ENCODE data around the gene PLEKHG1. TPM values are rescaled to one million over a fixed set of nuclear protein-coding genes. Genes with fewer than 3 reads are reported as not detected.

PLEKHG1 gene
- total RNA-seq, 1 donor from 2014 or later = 13.5 TPM

- DNase-seq (ENCODE audit: low read depth in 2 of 2) = no peak
Observed at GRCh38 chr6:150639823-150640331, 40.2 kb downstream of the PLEKHG1 start.

DNA sequence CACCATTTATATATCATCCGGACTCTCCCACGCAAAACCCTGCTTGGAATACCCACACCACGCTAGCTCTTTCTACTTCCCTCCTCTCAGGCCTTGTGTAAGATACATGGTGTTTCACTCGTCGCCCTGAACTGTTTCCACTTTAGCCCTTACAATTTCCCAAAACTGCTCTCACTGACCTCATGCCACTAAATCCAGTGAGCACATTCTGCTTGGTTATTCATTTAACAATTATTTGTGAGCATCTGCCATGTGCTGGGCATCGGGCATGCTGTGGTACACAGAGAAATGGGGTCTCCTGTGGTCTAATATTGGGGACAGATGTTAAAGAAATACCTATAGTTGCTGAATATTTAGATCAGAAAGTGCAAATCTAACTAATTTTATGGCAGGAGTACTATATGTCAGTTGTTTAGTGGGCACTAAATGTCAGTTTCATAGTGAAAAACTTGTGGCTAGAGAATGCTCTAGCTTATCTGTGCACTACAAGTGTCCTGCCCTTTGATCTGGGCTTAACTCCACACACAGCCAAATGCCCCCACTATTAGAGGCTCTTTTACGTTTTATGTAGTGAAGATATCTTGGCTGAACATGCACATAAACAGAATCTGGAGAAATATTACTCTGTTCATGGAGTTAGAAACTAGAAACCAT lies 41.0 kb downstream of the PLEKHG1 start:
- no peak for DNase-seq (ENCODE audit: low read depth in 2 of 2)

DNA sequence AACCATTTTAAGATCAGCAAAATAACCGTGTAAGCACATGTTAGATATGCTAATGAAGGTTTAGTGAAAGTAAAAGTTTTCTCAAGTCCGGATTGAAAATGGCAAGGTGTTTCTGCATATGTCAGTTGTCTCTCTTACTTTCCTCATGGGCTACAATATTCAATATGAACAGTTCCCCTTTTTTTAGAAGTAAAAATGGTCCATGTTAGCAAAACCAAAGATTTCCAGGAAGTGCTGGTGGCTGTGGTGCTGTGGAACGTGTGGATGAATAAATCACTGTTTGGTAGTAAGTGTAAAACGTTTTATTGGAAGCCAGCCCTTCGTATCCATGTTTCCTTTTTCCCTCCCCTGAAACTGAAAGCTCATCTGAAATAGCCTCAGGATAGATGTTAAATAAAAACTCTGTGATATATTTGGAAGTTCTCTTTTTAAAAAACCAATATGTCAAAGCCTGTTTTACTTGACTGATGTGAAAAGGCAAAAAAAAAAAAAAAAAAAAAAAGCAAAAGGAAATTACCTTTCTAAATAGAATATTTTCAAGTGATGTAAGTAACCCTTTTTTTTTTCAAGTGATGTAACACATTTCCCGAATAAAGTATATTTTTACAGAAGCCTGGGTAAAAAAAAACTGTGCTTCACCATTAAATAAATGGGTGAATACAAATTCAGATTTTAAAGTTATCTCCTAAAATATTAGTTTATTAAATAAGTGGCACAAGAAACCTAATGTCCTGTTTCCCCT lies 41.9 kb downstream of the PLEKHG1 start:
- DNase-seq (ENCODE audit: low read depth in 2 of 2) = peak; percentile 44 to 65

- no peak for DNase-seq (ENCODE audit: low read depth in 2 of 2)
Observed at GRCh38 chr6:150646228-150646627, 46.5 kb downstream of the PLEKHG1 start.

GRCh38 chr6:150647051-150647450 lies 47.4 kb downstream of the PLEKHG1 start:
- no peak for DNase-seq (ENCODE audit: low read depth in 2 of 2)

Other genes with a start within 250 kb of the PLEKHG1 start
- gene IYD, start 230.9 kb upstream of the PLEKHG1 start, total RNA-seq = under 0.01 TPM in 1 of 2 replicates, not detected in the other